BJ (cell line): ENCODE results near the gene SNAPC1. TPM values are rescaled to one million over a fixed set of nuclear protein-coding genes. Genes with fewer than 3 reads are reported as not detected.
"Not testable (repeated sequence)": the region's sequence is repeated elsewhere in the genome, so short reads cannot be mapped to it uniquely, and the experiment has no call there.

Experiments
- CTCF ChIA-PET: fragments of 350-600 bp; formaldehyde crosslinking; extraction: SDS; loops from one replicate; lab custom pipeline; 2021; ENCODE audit warnings: antibody characterized with exemption, inconsistent platforms; lab: Yijun Ruan, JAX
- POLR2A ChIA-PET: fragments of 300-600 bp; sonication (Branson Sonifier 250); formaldehyde crosslinking; extraction: SDS; loops from one replicate; lab custom pipeline; 2021; ENCODE audit warnings: antibody characterized with exemption; lab: Charles Lee
- DNase-seq: peaks from one replicate; pipeline ENCODE4 v3.0.0-alpha.2; 2011; ENCODE audit warnings: low read depth
- H3K27me3 ChIP-seq: 2 replicates; pipeline ENCODE4 v1.6.0; 2011; ENCODE audit warnings: low read length; ENCODE audit not compliant: control insufficient read depth, insufficient read depth
- H3K36me3 ChIP-seq: 2 replicates; pipeline ENCODE4 v1.5.1; 2011; ENCODE audit warnings: low read length; ENCODE audit not compliant: control insufficient read depth, insufficient read depth
- H3K4me3 ChIP-seq: 2 replicates; pipeline ENCODE4 v1.5.1; 2011; ENCODE audit warnings: low read depth, mild to moderate bottlenecking, control low read depth, low read length
- polyA plus RNA-seq: library from polyadenylated mRNA; depleted of rRNA; stranded (reverse); fragments of >200 nt; gene quantifications from 2 replicates; pipeline ENCODE4 v1.2.3, GENCODE V29; 2011
- TF ChIP-seq, protein P1 (sequence below): IDR thresholded peaks from 2 replicates; pipeline ENCODE4 v1.5.1; 2011; ENCODE audit warnings: low read depth, mild to moderate bottlenecking, control low read depth, inconsistent platforms, low read length, moderate library complexity; ENCODE audit not compliant: insufficient read depth

The SNAPC1 gene
- polyA plus RNA-seq, 1 experiment, result 6.2 TPM

DNA sequence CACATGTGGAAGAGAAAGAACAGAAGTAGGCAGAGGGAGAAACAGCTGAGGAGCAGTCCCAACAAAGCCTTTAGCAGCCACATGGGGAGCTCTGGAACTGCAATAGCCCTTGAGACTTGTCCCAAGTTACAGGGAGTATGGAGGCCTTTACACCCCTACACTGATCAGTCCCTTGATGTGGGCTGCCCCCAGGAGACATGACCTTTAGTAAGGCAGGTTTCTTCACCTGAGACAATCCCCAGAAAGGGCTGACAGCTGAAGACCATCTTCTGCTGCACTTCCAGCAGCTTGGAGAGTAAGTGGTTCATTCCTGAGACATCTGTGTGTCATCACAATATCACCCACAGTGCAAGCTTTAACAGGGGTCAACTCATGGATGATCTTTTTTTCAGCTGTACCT lies 8.6 kb upstream of the SNAPC1 start:
- ChIA-PET CTCF (interaction anchor here (0.7 to 2.2 kb wide), 7 partner anchors 8 to 291 kb away, joined by 3 to 6 read pairs (median 3); partner anchors contain the start of gene SNAPC1), POLR2A (interaction anchor here (0.6 kb wide), 1 partner anchor 1072 kb away, joined by 3 read pairs; no protein-coding TSS in a partner anchor)
- Histone ChIP-seq H3K4me3 (no peak overlapping the region), H3K36me3 (0 out of 2 replicates have a peak, but pooled peaks cover 2% of the 10 kb centered on the region), H3K27me3 (no peaks in the 10 kb centered on the region)
- no peak for DNase-seq
- TF ChIP-seq, protein P1, sequence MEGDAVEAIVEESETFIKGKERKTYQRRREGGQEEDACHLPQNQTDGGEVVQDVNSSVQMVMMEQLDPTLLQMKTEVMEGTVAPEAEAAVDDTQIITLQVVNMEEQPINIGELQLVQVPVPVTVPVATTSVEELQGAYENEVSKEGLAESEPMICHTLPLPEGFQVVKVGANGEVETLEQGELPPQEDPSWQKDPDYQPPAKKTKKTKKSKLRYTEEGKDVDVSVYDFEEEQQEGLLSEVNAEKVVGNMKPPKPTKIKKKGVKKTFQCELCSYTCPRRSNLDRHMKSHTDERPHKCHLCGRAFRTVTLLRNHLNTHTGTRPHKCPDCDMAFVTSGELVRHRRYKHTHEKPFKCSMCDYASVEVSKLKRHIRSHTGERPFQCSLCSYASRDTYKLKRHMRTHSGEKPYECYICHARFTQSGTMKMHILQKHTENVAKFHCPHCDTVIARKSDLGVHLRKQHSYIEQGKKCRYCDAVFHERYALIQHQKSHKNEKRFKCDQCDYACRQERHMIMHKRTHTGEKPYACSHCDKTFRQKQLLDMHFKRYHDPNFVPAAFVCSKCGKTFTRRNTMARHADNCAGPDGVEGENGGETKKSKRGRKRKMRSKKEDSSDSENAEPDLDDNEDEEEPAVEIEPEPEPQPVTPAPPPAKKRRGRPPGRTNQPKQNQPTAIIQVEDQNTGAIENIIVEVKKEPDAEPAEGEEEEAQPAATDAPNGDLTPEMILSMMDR, result peak; percentile 32

DNA sequence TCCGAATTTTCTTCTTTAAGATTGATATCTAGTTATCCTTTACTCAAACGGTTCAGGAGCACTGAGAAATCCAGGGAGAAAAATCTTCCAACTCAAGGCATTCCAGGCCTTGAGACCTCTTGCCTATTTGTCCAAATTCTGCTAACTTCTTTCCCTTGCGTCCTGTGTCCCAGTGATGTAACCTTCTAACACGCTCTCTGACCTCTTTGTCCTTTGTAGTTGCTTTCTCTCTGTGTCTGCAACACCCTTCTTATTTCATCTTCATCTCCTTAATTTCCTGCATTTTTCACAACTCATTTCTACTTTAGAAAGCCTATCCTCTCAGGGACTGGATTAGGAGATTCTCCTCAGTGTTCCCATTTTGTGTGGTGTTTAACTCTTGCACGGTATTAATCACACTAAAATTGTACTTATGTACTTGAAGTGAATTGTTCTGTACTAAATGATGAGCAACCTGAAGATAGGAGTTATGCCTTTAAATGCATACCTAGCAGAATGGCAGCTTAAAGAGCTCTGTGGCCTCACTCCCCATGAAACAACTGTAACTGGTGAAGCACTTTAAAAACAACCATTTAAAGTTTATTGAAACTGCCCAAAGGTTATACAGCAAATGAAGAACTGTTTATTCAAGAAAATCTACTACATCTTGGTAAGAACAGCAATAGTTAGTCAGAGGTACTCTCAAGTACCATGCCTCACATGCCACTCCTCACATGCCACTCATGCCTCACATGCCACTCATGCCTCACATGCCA lies 7.4 kb upstream of the SNAPC1 start:
- Histone ChIP-seq H3K27me3 (no peaks in the 10 kb centered on the region), H3K36me3 (no peaks in the 10 kb centered on the region), H3K4me3 (no peak overlapping the region)
- POLR2A ChIA-PET, result no interaction called here
- CTCF ChIA-PET, result interaction anchor here (1.3 kb wide), 1 partner anchor 292 kb away, joined by 3 read pairs; no protein-coding TSS in a partner anchor
- TF ChIP-seq, protein P1, result no peak
- no peak for DNase-seq

DNA sequence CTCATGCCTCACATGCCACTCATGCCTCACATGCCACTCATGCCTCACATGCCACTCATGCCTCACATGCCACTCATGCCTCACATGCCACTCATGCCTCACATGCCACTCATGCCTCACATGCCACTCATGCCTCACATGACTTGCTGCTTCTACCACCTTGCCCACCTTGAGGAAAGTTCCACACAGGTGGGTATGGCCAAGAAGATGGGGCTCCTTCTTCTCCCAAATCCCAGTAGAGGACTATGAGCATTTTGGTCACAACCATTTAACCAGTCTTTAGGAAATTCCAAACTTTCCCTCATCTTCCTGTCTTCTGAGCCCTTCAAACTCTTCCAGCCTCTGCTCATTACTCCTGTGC lies 6.9 kb upstream of the SNAPC1 start:
- POLR2A ChIA-PET, H3K4me3 ChIP-seq, DNase-seq, H3K36me3 ChIP-seq, CTCF ChIA-PET, H3K27me3 ChIP-seq: not testable (repeated sequence)

DNA sequence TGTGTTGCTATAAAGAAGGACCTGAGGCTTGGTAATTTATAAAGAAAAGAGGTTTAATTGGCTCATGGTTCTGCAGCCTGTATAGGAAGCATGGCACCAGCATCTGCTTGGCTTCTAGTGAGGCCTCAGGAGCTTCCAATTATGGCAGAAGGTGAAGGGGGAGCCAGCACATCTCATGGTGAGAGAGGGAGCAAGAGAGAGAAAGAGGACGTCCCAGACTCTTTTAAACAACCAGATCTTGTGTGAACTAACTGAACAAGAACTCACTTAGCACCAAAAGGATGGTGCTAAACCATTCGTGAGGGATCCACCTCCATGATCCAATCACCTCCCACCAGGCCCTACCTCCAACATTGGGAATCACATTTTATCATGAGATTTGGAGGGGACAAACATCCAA lies 6.1 kb upstream of the SNAPC1 start:
- TF ChIP-seq, protein P1, result no peak
- Histone ChIP-seq H3K4me3 (no peak overlapping the region), H3K36me3 (no peaks in the 10 kb centered on the region), H3K27me3 (no peaks in the 10 kb centered on the region)
- POLR2A ChIA-PET, result no interaction called here
- CTCF ChIA-PET, result interaction anchor here (1.1 to 1.8 kb wide), 3 partner anchors 9 to 81 kb away, joined by 3 to 8 read pairs (median 6); no protein-coding TSS in a partner anchor
- no peak for DNase-seq

DNA sequence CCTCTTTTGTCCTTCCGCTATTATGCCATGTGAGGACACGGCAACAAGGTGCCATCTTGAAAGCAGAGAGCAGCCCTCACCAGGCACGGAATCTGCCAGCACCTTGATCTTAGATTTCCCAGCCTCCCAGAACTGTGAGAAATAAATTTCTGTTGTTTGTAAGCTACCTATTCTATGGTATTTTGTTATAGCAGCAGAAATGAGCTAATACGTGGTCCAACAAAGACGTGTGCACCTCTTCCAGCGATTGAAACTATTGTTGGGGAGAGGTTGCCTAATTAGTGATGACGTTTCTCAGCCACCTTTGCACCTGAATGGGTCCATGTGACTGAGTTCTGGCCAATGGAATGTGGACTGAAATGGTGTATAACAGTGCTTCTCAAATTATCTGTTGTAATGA lies 2.3 kb upstream of the SNAPC1 start:
- no peaks in the 10 kb centered on the region for H3K27me3 ChIP-seq
- CTCF ChIA-PET, result no interaction called here
- no peak overlapping the region for H3K4me3 ChIP-seq
- POLR2A ChIA-PET, result no interaction called here
- no peaks in the 10 kb centered on the region for H3K36me3 ChIP-seq
- DNase-seq, result no peak
- TF ChIP-seq, protein P1, result no peak
